HepG2 (cell line): Measurements from ENCODE around the gene STKLD1. TPM values are rescaled to one million over a fixed set of nuclear protein-coding genes. Genes with fewer than 3 reads are reported as not detected.

ENCODE experiments used
- ARNT2 ChIP-seq: sonication (generic); formaldehyde crosslinking; IDR thresholded peaks from 2 replicates; pipeline ENCODE4 v1.8.0; 2022; ENCODE audit warnings: mild to moderate bottlenecking, low read depth, missing genetic modification reagents, moderate library complexity
- CEBPZ ChIP-seq: IDR thresholded peaks from 2 replicates; pipeline ENCODE4 v1.6.1; 2012; ENCODE audit warnings: low read length, improper control_type of control experiment
- ELF1 ChIP-seq: sonication (generic); formaldehyde crosslinking; IDR thresholded peaks from 2 replicates; pipeline ENCODE4 v1.4.0; 2020; ENCODE audit warnings: missing genetic modification reagents
- HOXA7 ChIP-seq: sonication (generic); formaldehyde crosslinking; IDR thresholded peaks from 2 replicates; pipeline ENCODE4 v1.8.1; 2022; ENCODE audit warnings: mild to moderate bottlenecking, missing genetic modification reagents, moderate library complexity
- KDM4B ChIP-seq: sonication (generic); formaldehyde crosslinking; IDR thresholded peaks from 2 replicates; pipeline ENCODE4 v1.4.0; 2020; ENCODE audit warnings: missing genetic modification reagents
- NFE2L2 ChIP-seq: fragments of 150-350 bp; IDR thresholded peaks from 2 replicates; pipeline ENCODE4 v1.6.1; 2014; ENCODE audit warnings: low read length
- POLR2AphosphoS2 ChIP-seq: IDR thresholded peaks from 2 replicates; pipeline ENCODE4 v1.6.1; 2011; ENCODE audit warnings: low read depth, low read length, improper control_type of control experiment
- PRPF4 ChIP-seq: fragments of 200-400 bp; formaldehyde crosslinking; IDR thresholded peaks from 2 replicates; pipeline ENCODE4 v1.6.1; 2016; ENCODE audit warnings: low read length, low read depth; ENCODE audit not compliant: poor library complexity, severe bottlenecking
- RAD21 ChIP-seq: fragments of 450-650 bp; formaldehyde crosslinking; IDR thresholded peaks from 2 replicates; pipeline ENCODE4 v1.5.0; 2020; ENCODE audit warnings: mild to moderate bottlenecking
- RFX5 ChIP-seq: IDR thresholded peaks from 2 replicates; pipeline ENCODE4 v1.6.1; 2011; ENCODE audit warnings: low read depth, low read length, improper control_type of control experiment
- RXRA ChIP-seq: sonication (generic); formaldehyde crosslinking; IDR thresholded peaks from 2 replicates; pipeline ENCODE4 v1.5.1; 2020; ENCODE audit warnings: missing genetic modification reagents
- SMC3 ChIP-seq: IDR thresholded peaks from 2 replicates; pipeline ENCODE4 v1.6.1; 2011; ENCODE audit warnings: low read length, improper control_type of control experiment
- TFDP2 ChIP-seq: sonication (generic); formaldehyde crosslinking; IDR thresholded peaks from 2 replicates; pipeline ENCODE4 v1.4.0; 2020; ENCODE audit warnings: missing genetic modification reagents
- ZBTB4 ChIP-seq: sonication (generic); formaldehyde crosslinking; IDR thresholded peaks from 2 replicates; pipeline ENCODE4 v1.4.0; 2020; ENCODE audit warnings: missing genetic modification reagents, mild to moderate bottlenecking, borderline replicate concordance
- ZNF207 ChIP-seq: fragments of 450-650 bp; IDR thresholded peaks from 2 replicates; pipeline ENCODE4 v1.6.1; 2016; ENCODE audit warnings: antibody characterized with exemption, borderline replicate concordance
- ZNF282 ChIP-seq: fragments of 450-650 bp; IDR thresholded peaks from 2 replicates; pipeline ENCODE4 v1.6.1; 2018; ENCODE audit not compliant: partially characterized antibody
- ZNF335 ChIP-seq: sonication (generic); formaldehyde crosslinking; IDR thresholded peaks from 2 replicates; pipeline ENCODE4 v1.4.0; 2020; ENCODE audit warnings: missing genetic modification reagents
- ZNF432 ChIP-seq: sonication (generic); formaldehyde crosslinking; IDR thresholded peaks from 2 replicates; pipeline ENCODE4 v1.5.0; 2020; ENCODE audit warnings: missing genetic modification reagents, mild to moderate bottlenecking, borderline replicate concordance
- ZNF619 ChIP-seq: sonication (generic); formaldehyde crosslinking; IDR thresholded peaks from 2 replicates; pipeline ENCODE4 v1.4.0; 2020; ENCODE audit warnings: mild to moderate bottlenecking, missing genetic modification reagents
- ZNF660 ChIP-seq: sonication (generic); formaldehyde crosslinking; IDR thresholded peaks from 2 replicates; pipeline ENCODE4 v1.5.1; 2020; ENCODE audit warnings: mild to moderate bottlenecking, low read depth, missing genetic modification reagents, borderline replicate concordance
- ZNF720 ChIP-seq: sonication (generic); formaldehyde crosslinking; IDR thresholded peaks from 2 replicates; pipeline ENCODE4 v1.4.0; 2020; ENCODE audit warnings: missing genetic modification reagents
- ZNF775 ChIP-seq: sonication (generic); formaldehyde crosslinking; IDR thresholded peaks from 2 replicates; pipeline ENCODE4 v1.4.0; 2020; ENCODE audit warnings: missing genetic modification reagents, mild to moderate bottlenecking, moderate library complexity, borderline replicate concordance
- ZSCAN21 ChIP-seq: sonication (generic); formaldehyde crosslinking; IDR thresholded peaks from 2 replicates; pipeline ENCODE4 v1.8.0; 2022; ENCODE audit warnings: mild to moderate bottlenecking, missing genetic modification reagents, moderate library complexity, borderline replicate concordance
- polyA plus RNA-seq, 8 experiments: library from polyadenylated mRNA; depleted of rRNA in 3 of 8; stranded (reverse) in 7 of 8; unstranded in 1 of 8; fragments of >200 nt; fragmentation: Illumina TruSeq in 4 of 8; extraction: Trizol in 4 of 8; gene quantifications; 2 replicates each; pipeline versions ENCODE4 v1.2.1 to v1.2.3, GENCODE V29; 2011 to 2016; ENCODE audit warnings: low read depth in 4 of 8, missing spikeins in 1 of 8, mixed read lengths in 1 of 8; ENCODE audit not compliant: insufficient read depth in 1 of 8
- total RNA-seq, 5 experiments: library from RNA; depleted of rRNA; stranded (reverse); fragments of >200 nt; fragmentation: Illumina TruSeq; extraction: Trizol; gene quantifications; 2 replicates each; pipeline ENCODE4 v1.2.3, GENCODE V29; 2016; ENCODE audit warnings: low read depth in 1 of 5

STKLD1 gene
- total and polyA plus RNA-seq, 2 of the 13 experiments (the other 11 are each of a cell fraction or from before 2014, with no cell fraction given): 1.5 to 2.2 TPM

DNA sequence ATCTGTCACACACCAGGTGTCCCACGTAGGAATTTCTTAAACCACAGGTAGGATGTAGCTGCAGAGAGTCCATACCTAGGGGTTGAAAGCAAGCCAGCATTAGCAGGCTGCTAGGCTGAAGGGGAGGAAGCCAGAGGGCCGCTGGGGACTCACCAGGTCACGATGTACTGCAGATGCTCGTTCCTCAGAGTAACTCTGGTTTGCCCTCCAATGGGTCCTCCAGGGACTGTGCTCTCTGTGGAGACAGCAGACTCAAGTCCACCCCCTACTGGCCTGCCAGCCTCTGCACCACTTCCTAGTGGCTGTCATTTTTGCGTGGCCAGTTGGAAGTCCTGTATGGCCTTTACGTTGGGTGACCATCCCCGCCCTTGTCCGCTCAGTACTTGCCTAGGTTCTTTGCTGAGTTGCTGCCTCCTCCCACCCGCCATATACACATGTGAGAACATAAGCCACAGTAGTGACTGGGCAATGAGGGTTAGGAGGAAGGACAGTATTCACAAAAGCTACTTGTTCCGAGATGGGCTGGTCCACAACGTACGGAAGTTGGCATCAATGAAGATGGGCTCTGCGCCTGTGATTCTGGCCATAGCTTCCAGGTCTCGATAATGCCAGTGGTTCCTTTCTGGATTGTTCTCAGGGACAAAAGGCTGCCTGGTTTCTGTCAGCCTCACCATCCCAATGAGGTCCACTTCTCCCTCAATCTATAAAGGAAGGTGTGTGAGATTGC is 24.1 kb upstream of the STKLD1 start (continued):
- TF ChIP-seq ZNF282: no peak
- no peak for TF ChIP-seq NFE2L2
- TF ChIP-seq TFDP2: no peak; the same call in 1 of the 2 replicates
- TF ChIP-seq HOXA7 (CRISPR knock-in tag): no peak
- TF ChIP-seq POLR2AphosphoS2: no peak
- peak; percentile 11 for TF ChIP-seq PRPF4
- no peak for TF ChIP-seq ZNF720 (CRISPR knock-in tag)
- TF ChIP-seq SMC3: peak; percentile 39; the same call in 1 of the 2 replicates
- TF ChIP-seq ZNF207: no peak
- no peak for TF ChIP-seq ZNF619 (CRISPR knock-in tag)
- TF ChIP-seq ELF1 (CRISPR knock-in tag): peak; percentile 37; the same call in 1 of the 2 replicates
- TF ChIP-seq ZNF660: no peak
- no peak for TF ChIP-seq ARNT2
- TF ChIP-seq ZBTB4 (CRISPR knock-in tag): peak; percentile 79; the same call in 1 of the 2 replicates
- no peak for TF ChIP-seq ZNF775 (CRISPR knock-in tag)
- peak; percentile 54; the same call in 1 of the 2 replicates for TF ChIP-seq ZSCAN21 (CRISPR knock-in tag)
- TF ChIP-seq ZNF335: no peak
- peak; percentile 35; the same call in 1 of the 2 replicates for TF ChIP-seq RXRA (CRISPR knock-in tag)
- TF ChIP-seq ZNF432: no peak
- TF ChIP-seq RFX5: no peak
- TF ChIP-seq KDM4B: 0 out of 2 replicates have a peak, but pooled peaks have one; percentile 33
- TF ChIP-seq RAD21 (CRISPR knock-in tag): peak; percentile 36; the same call in 1 of the 2 replicates
- TF ChIP-seq CEBPZ: no peak
